BJ (cell line): Measurements from ENCODE around the gene MRPL54. TPM values are rescaled to one million over a fixed set of nuclear protein-coding genes. Genes with fewer than 3 reads are reported as not detected.

Source experiments
- CTCF ChIA-PET: fragments of 350-600 bp; formaldehyde crosslinking; extraction: SDS; loops from one replicate; lab custom pipeline; 2021; ENCODE audit warnings: antibody characterized with exemption, inconsistent platforms; lab: Yijun Ruan, JAX
- POLR2A ChIA-PET: fragments of 300-600 bp; sonication (Branson Sonifier 250); formaldehyde crosslinking; extraction: SDS; loops from one replicate; lab custom pipeline; 2021; ENCODE audit warnings: antibody characterized with exemption; lab: Charles Lee
- DNase-seq: peaks from one replicate; pipeline ENCODE4 v3.0.0-alpha.2; 2011; ENCODE audit warnings: low read depth
- H3K27me3 ChIP-seq: 2 replicates; pipeline ENCODE4 v1.6.0; 2011; ENCODE audit warnings: low read length; ENCODE audit not compliant: control insufficient read depth, insufficient read depth
- H3K36me3 ChIP-seq: 2 replicates; pipeline ENCODE4 v1.5.1; 2011; ENCODE audit warnings: low read length; ENCODE audit not compliant: control insufficient read depth, insufficient read depth
- H3K4me3 ChIP-seq: 2 replicates; pipeline ENCODE4 v1.5.1; 2011; ENCODE audit warnings: low read depth, mild to moderate bottlenecking, control low read depth, low read length
- polyA plus RNA-seq: library from polyadenylated mRNA; depleted of rRNA; stranded (reverse); fragments of >200 nt; gene quantifications from 2 replicates; pipeline ENCODE4 v1.2.3, GENCODE V29; 2011
- TF ChIP-seq, protein P1 (sequence below): IDR thresholded peaks from 2 replicates; pipeline ENCODE4 v1.5.1; 2011; ENCODE audit warnings: low read depth, mild to moderate bottlenecking, control low read depth, inconsistent platforms, low read length, moderate library complexity; ENCODE audit not compliant: insufficient read depth

Gene MRPL54
- polyA plus RNA-seq, 1 experiment = 77.7 TPM

DNA sequence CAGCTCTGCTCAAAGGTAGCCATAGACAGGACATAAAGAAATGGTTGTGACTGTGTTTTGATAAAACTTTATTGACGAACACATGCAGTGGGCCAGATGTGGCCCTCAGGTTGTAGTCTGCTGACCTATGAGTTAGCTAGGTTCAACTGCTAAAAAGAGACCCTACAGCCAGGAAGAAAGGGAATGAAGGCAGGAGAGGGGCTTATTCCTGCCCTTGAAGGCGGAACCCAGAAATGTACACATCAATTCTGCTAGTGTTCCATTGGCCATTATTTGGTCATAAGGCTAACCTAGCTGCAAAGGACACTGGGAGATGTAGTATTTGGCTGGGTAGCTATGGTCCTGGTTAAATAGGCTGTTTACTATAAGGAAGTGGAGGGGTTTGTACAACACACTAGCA lies 19.0 kb upstream of the MRPL54 start:
- Histone ChIP-seq H3K27me3 (peaks cover 2% of the 10 kb centered on the region; the same call in 1 of the 2 replicates), H3K36me3 (no peaks in the 10 kb centered on the region), H3K4me3 (no peak overlapping the region)
- no peak for DNase-seq
- ChIA-PET POLR2A (no interaction called here), CTCF (interaction anchor here (0.7 kb wide), 1 partner anchor 79 kb away, joined by 3 read pairs; no protein-coding TSS in a partner anchor)
- TF ChIP-seq, protein P1, sequence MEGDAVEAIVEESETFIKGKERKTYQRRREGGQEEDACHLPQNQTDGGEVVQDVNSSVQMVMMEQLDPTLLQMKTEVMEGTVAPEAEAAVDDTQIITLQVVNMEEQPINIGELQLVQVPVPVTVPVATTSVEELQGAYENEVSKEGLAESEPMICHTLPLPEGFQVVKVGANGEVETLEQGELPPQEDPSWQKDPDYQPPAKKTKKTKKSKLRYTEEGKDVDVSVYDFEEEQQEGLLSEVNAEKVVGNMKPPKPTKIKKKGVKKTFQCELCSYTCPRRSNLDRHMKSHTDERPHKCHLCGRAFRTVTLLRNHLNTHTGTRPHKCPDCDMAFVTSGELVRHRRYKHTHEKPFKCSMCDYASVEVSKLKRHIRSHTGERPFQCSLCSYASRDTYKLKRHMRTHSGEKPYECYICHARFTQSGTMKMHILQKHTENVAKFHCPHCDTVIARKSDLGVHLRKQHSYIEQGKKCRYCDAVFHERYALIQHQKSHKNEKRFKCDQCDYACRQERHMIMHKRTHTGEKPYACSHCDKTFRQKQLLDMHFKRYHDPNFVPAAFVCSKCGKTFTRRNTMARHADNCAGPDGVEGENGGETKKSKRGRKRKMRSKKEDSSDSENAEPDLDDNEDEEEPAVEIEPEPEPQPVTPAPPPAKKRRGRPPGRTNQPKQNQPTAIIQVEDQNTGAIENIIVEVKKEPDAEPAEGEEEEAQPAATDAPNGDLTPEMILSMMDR = no peak

DNA sequence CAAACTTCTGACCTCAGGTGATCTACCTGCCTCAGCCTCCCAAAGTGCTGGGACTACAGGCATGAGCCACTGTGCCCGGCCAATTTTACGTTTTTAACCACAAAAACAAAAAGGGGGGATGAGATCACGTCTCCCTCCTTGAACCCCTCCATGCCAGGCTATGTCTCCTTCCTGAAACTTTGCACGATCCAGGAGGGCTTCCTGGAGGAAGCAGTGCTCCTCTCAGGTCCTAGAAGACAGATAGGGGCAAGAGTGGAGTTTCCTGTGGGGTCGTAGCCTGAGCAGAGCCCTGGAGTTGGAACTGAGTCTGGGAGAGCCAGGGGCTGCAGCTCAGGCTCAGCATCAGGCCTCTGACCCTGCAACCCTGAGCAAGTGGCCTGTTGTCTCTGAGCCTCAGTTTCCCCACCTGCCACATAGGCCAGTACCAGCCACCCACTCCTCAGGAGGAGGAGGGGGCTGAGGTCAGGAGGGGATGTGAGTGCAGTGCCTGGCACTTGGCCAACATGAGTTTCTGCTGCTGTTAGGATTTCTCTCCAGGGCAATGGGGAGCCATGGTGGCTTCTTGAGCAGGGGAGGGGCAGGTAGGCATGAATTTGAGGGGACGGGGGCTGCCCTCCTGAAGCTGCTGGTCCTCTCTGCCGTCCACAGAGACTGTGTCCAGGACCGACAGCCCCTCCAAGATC lies 17.0 kb upstream of the MRPL54 start:
- ChIA-PET CTCF (no interaction called here), POLR2A (no interaction called here)
- TF ChIP-seq, protein P1 = no peak
- no peak overlapping the region for H3K4me3 ChIP-seq
- no peaks in the 10 kb centered on the region for H3K36me3 ChIP-seq
- peaks cover 2% of the 10 kb centered on the region; the same call in 1 of the 2 replicates for H3K27me3 ChIP-seq
- no peak for DNase-seq

DNA sequence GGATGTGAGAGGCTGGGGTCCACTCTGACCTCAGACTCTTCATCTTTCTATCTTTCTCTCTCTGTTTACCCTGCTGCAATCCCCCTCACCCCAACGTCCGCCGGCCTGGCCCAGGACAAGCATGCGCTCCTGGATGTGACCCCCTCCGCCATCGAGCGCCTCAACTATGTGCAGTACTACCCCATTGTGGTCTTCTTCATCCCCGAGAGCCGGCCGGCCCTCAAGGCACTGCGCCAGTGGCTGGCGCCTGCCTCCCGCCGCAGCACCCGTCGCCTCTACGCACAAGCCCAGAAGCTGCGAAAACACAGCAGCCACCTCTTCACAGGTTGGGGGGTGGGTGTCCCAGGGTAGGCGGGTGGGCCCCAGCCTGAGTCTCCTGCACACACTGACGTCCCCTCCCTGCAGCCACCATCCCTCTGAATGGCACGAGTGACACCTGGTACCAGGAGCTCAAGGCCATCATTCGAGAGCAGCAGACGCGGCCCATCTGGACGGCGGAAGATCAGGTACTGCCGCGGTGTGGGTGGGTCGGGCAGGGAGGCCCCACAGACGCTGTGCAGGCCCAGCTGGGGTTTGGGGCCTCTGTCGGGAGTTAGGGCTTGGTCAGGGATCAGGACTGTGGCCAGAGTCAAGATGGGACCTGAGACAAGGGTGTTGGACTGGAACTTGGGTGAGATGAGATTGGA lies 16.0 kb upstream of the MRPL54 start:
- TF ChIP-seq, protein P1 = no peak
- ChIA-PET CTCF (interaction anchor here (1.1 kb wide), 1 partner anchor 140 kb away, joined by 3 read pairs; no protein-coding TSS in a partner anchor), POLR2A (no interaction called here)
- Histone ChIP-seq H3K4me3 (no peak overlapping the region), H3K27me3 (peaks cover 2% of the 10 kb centered on the region; the same call in 1 of the 2 replicates), H3K36me3 (peaks cover 3% of the 10 kb centered on the region; the same call in 1 of the 2 replicates)
- no peak for DNase-seq

DNA sequence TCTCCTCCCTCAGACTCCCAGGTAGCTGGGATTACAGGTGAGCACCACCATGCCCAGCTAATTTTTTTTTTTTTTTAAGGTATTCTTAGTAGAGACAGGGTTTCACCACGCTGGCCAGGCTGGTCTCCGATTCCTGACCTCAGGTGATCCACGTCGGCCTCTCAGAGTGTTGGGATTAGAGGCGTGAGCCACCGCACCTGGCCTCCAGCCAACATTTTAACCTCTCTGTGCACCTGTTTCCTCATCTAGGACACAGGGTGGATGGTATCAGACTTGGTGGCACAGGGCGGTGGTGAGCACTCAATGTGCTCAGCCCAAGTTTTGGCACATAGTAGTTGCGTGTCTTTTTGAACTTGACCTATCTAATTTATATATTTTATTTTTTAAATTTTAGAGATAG lies 13.5 kb upstream of the MRPL54 start:
- DNase-seq = no peak
- Histone ChIP-seq H3K36me3 (peaks cover 5% of the 10 kb centered on the region; the same call in 1 of the 2 replicates), H3K27me3 (0 out of 2 replicates have a peak, but pooled peaks cover 2% of the 10 kb centered on the region), H3K4me3 (no peak overlapping the region)
- POLR2A ChIA-PET = interaction anchor here (0.7 kb wide), 1 partner anchor 286 kb away, joined by 13 read pairs; no protein-coding TSS in a partner anchor
- CTCF ChIA-PET = interaction anchor here (0.6 to 1.6 kb wide), 2 partner anchors 13 to 220 kb away, joined by 4 to 5 read pairs; partner anchors contain the start of genes APBA3 and MRPL54
- TF ChIP-seq, protein P1 = no peak

DNA sequence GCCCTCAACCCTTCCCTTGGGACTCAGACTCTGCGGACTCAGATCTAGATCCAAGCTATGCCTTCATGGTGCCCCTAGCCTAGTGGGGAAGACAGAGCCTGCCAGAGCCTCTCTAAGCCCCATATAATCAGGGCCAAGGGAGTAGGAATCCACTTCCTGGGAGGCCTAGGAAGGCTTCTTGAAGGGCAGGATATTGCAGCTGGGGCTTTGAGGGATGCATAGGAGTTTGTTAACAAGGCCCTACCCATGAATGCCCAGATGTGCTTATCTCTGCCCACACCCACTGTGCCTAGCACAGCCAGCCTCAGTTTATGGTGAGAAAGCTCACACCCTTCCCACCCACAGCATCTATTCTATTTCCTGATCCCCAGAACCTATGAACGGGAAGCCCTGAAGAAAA lies 12.3 kb upstream of the MRPL54 start:
- TF ChIP-seq, protein P1 = no peak
- no peak for DNase-seq
- CTCF ChIA-PET = no interaction called here
- 0 out of 2 replicates have a peak, but pooled peaks cover 2% of the 10 kb centered on the region for H3K27me3 ChIP-seq
- POLR2A ChIA-PET = no interaction called here
- H3K4me3 ChIP-seq = no peak overlapping the region
- peaks cover 5% of the 10 kb centered on the region; the same call in 1 of the 2 replicates for H3K36me3 ChIP-seq
